Measurements from ENCODE around the gene MAPK12. TPM values are rescaled to one million over a fixed set of nuclear protein-coding genes. Genes with fewer than 3 reads are reported as not detected.
"Not testable (repeated sequence)": the region's sequence is repeated elsewhere in the genome, so short reads cannot be mapped to it uniquely, and the experiment has no call there.

MAPK12 gene
- polyA plus RNA-seq, 4 donors, result 10.6 to 23.6 (median 12.2) TPM

- DNase-seq (ENCODE audit: low read depth in 4 of 4, low spot score in 3 of 4), result no peak
These were observed 21.1 kb upstream of the MAPK12 start for GRCh38 chr22:50282361-50283155.

DNA sequence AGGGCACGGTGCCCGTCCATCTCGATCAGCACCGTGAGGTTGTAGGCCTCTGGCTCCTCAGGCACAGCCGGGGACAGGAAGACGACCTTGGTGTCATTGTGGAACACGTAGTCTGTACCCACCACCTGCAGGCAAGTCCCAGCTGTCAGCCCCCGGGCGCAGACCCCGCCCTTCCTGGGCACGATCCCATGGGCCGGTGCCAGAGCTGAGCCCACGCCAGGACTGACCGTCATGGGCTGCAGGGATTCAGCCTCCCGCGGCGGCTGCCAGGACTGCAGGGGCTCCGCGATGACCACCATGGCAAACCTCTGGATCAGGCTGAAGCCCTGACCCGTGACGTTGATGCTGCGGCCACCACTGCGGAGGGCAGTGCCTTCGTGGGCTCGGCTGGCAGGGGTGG is 20.5 kb upstream of the MAPK12 start:
- no peak for DNase-seq (ENCODE audit: low read depth in 4 of 4, low spot score in 3 of 4)

DNA sequence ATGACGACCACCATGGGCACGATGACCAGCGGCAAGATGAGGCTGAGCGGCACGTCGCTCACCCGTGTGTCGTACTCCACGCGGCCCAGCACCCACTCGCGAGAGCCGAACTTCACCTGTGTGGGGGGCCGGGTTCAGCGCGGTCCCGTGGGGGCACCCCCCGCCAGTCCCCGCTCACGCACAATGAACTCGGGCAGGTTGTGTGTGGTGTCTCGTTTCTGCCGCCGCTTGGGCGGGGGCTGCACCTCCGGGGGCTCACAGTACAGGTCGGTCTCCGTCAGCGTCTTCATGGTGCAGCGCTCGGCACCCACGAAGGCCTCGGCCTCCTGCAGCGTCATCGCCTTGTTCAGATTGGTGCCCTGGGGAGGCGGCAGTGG is 19.9 kb upstream of the MAPK12 start:
- no peak for DNase-seq (ENCODE audit: low read depth in 4 of 4, low spot score in 3 of 4)

DNA sequence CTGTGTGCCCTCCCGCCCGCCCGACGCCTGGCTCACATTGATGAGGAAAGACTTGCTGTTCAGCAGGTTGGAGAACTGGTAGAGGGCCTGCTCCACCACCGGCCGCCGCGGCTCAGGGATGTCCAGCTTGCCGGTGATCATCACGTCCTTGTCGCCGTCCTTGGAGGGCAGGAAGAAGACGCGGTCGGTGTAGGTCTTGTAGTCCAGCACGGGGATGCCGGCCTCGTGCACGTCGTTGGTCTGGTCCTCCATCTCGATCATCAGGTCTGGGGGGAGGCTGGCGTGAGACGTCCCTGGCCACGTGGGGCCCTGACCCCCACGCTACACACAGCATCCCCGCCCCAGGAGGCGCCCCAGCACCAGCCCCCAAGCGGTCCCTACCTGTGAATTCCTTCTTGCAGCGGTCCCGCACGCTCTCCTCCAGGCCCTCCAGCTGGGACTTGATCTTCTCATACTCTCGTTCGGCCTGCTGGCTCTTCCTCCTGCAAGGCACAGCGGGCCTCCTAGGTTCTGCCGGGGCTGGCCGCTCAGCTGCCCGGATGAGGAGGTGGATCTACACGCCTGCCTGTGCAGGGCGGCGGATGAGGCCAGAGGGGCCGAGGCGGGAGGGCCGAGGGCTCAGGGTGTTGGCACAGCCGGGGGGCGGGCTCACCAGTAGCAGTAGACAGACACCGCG is 19.4 kb upstream of the MAPK12 start:
- DNase-seq (ENCODE audit: low read depth in 4 of 4, low spot score in 3 of 4), result no peak

DNA sequence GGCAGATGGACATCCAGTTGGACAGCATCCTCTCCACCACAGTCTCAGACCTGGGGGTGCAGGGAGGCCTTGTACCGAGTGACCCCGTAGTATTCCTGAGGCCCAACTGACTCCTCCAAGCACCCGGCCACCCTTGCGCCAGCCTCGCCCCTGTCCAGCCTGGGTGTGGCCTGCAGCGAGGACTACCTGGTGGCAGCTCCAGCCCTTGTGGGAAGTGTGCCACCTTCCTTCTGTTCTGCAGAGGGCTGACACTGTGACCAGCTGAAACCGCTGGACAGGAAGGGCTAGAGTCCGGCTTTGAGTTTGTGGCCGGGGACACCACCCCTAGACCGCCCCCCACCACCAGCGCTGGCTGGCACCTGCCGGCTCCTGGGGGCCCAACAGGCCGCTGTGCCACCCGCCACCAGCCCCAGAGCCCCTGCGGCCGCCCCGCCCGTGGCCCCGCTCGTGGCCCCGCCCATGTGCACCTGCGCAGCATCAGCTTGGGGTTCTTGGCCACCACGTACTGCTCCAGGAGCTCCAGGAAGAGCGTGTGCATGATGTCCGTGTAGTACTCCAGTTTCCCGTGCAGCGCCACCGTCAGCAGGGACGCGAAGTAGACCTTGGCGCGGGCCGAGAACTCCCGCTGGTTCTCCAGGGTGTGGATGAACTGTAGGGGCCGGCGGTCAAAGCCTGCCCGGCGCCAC is 18.7 kb upstream of the MAPK12 start:
- no peak for DNase-seq (ENCODE audit: low read depth in 4 of 4, low spot score in 3 of 4)

- no peak for DNase-seq (ENCODE audit: low read depth in 4 of 4, low spot score in 3 of 4)
These were observed 17.6 kb upstream of the MAPK12 start for GRCh38 chr22:50278956-50279619.

DNA sequence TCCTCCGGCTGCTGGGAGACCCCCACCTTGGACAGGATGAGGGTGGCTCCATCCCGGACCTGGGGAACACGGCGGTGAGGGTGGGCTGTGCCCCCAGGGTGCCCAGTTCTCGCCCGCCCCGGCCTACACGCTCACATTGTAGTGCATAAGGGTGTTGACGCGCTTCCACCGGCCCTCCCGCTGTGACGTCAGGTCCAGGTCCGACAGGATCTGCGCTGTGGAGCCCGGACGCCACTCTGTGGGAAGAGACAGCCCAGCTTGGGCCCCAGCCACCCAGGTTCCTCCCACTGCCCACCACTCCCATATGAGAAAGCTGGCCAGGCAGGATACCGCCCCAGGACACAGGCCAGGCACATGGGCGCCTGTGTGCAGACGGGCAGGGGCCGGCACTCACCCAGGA is 17.0 kb upstream of the MAPK12 start:
- DNase-seq (ENCODE audit: low read depth in 4 of 4, low spot score in 3 of 4), result no peak

GRCh38 chr22:50277761-50278160 is 16.3 kb upstream of the MAPK12 start:
- DNase-seq (ENCODE audit: low read depth in 4 of 4, low spot score in 3 of 4), result no peak

DNA sequence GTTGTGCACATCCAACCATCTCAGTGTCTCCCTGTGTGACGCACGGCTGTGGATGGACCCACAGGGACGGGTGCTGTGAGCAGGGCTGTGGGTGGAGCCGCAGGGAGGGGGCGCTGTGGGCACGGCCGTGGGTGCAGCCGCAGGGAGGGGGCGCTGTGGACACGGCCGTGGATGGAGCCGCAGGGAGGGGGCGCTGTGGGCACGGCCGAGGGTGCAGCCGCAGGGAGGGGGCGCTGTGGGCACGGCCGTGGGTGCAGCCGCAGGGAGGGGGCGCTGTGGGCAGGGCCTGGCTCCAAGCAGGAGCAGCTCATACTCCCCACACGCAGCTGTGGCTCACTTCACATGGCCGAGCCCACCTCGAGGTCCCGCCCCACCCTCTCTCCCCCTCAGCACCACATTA is 14.7 kb upstream of the MAPK12 start:
- no peak for DNase-seq (ENCODE audit: low read depth in 4 of 4, low spot score in 3 of 4)

- DNase-seq (ENCODE audit: low read depth in 4 of 4, low spot score in 3 of 4), result no peak
These were observed 13.9 kb upstream of the MAPK12 start for GRCh38 chr22:50275181-50276055.

GRCh38 chr22:50274771-50275170 is 13.3 kb upstream of the MAPK12 start:
- DNase-seq (ENCODE audit: low read depth in 4 of 4, low spot score in 3 of 4), result no peak

DNA sequence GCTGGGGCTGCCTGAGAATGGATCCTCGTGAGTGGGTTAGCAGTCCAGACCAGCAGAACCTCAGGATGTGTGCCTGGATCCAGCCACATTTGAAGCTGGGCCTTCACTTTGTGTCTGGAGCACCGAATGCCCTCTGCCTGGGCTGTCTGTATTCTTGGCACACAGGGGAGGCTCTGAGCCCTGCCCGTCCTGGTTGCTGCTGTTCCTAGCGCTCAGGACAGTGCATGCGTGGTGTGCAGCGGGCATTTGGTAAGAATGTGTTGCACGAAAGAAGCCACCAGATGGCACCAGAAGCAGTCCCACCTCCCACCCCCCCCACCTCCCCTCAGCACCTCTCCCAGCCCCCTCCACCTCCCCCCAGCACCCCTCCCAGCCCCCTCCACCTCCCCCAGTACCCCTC is 12.8 kb upstream of the MAPK12 start:
- DNase-seq (ENCODE audit: low read depth in 4 of 4, low spot score in 3 of 4), result no peak

DNA sequence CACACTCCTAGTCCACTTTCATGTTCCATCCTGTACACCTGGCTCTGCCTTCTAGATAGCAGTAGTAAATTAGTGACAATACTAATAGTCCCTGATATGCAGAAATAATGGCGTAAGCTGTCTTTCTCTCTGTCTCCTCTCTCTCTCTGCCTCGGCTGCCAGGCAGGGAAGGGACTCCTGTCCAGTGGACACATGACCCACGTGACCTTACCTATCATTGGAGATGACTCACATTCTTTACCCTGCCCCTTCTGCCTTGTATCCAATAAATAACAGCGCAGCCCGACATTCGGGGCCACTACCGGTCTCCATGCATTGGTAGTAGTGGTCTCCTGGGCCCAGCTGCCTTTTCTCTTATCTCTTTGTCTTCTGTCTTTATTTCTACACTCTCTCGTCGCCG is 12.3 kb upstream of the MAPK12 start:
- DNase-seq (ENCODE audit: low read depth in 4 of 4, low spot score in 3 of 4), result not testable (repeated sequence)

- not testable (repeated sequence) for DNase-seq (ENCODE audit: low read depth in 4 of 4, low spot score in 3 of 4)
These were observed 11.9 kb upstream of the MAPK12 start for GRCh38 chr22:50273352-50273751.

- no peak for DNase-seq (ENCODE audit: low read depth in 4 of 4, low spot score in 3 of 4)
These were observed 10.7 kb upstream of the MAPK12 start for GRCh38 chr22:50272044-50272802.

GRCh38 chr22:50271519-50271970 is 10.1 kb upstream of the MAPK12 start:
- no peak for DNase-seq (ENCODE audit: low read depth in 4 of 4, low spot score in 3 of 4)

DNA sequence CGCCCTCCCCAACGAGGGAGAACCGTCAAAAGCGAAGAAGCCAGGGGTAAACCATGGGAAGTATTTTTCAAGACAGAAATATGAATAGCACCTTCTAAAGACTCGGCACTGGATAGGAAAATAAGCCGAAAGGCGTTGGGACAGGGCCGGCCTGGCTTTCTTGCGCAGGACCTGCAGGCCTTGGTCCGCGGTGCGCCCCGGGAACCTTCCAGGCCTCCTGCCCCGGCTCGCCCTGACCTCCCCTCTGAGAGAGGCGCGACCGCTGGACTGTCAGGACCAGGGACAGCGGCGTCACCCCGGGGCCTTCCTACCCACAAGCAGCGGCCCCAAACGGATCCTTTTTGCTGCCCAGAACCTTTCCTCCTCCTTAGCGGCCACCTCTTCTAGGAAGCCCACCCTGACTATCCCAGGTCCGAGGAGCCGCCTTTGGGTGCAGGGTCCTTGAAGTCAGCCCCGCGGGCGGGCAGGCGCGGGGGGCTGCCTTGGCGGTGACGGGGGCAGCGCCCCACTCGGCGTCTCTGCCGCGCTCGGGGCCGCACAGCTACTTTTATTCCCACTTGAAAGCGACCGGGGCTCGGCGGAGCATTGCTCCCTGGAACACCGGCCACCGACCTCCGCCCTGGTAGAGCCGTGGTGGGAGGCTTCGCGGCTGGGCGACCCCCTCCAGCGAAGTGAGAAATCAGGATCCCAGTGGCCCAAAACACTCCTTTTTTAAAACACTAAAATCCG is 9.3 kb upstream of the MAPK12 start:
- no peak for DNase-seq (ENCODE audit: low read depth in 4 of 4, low spot score in 3 of 4)

DNA sequence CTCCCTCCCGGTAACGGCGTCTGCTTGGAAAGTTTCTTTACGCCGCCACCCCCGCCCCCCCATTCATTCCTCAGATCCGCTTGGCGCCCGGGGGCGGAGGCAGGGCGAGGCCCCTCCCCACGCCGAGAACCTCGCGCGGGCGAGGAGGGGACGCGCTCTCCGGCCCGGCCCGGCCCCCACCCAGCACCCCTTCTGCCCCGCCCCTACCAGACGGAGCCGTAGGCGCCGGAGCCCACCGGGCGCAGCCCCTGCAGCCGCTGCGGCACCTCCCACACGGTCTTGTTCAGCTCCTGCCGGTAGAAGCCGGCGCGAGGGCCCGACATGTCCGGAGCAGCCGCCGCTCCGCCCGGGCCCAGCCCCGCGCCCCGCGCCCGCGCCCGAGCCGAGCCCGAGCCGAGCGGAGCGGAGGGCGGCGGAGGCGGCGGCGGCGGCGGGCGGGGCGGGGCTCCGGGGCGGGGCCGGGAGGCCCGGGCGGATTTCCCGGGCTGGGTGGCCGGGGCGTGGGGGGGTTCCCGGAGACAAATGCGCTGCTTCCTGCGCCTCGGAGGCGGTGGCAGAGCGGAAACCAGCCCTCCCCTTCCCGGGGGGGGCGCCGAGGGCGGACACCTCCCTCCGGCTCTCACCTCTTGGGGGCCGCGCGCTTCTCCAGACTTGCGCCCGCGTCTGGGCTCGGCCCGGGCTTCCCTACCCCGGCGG is 8.6 kb upstream of the MAPK12 start, which contains the start of gene MAPK11:
Gene MAPK11 (minus strand): TSS at position 411 of the 696 bp plus-strand sequence. CDS start 88 bp downstream, at position 323.
- no peak for DNase-seq (ENCODE audit: low read depth in 4 of 4, low spot score in 3 of 4)

Measured in right renal pelvis (tissue), 4 donors.